Testis (tissue), 3 donors: ENCODE measurements around the gene SLC19A1. TPM values are rescaled to one million over a fixed set of nuclear protein-coding genes. Genes with fewer than 3 reads are reported as not detected.

Source experiments
- DNase-seq: peaks from one replicate; pipeline ENCODE4 v3.0.0-alpha.2; 2019
- H3K27ac ChIP-seq, 2 donors: fragments of 200-600 bp; sonication (generic); one replicate each; pipeline ENCODE4 v1.5.1; 2019
- H3K27me3 ChIP-seq: fragments of 200-600 bp; sonication (generic); one replicate; pipeline ENCODE4 v1.5.1; 2019
- H3K36me3 ChIP-seq: fragments of 200-600 bp; sonication (generic); one replicate; pipeline ENCODE4 v1.5.1; 2017; ENCODE audit warnings: low read depth; ENCODE audit errors: missing control alignments
- H3K4me1 ChIP-seq: fragments of 200-600 bp; sonication (generic); one replicate; pipeline ENCODE4 v1.5.1; 2019
- H3K4me3 ChIP-seq, 2 donors: fragments of 200-600 bp; sonication (generic); one replicate each; pipeline ENCODE4 v1.5.1; 2017 to 2019
- H3K9me3 ChIP-seq: fragments of 200-600 bp; sonication (generic); one replicate; pipeline ENCODE4 v1.5.1; 2017
- POLR2A ChIP-seq: fragments of 450-650 bp; IDR thresholded peaks from one replicate; pipeline ENCODE4 v1.6.1; 2017; ENCODE audit warnings: antibody characterized with exemption, mild to moderate bottlenecking, moderate library complexity
- WGBS, 2 donors: methylation state at CpG; one replicate each; pipeline ENCODE4 v1.1.5; 2018; 5-methylcytosine and 5-hydroxymethylcytosine counted together
- intact Hi-C: fragments of 100-400 bp; cut with DNase I; formaldehyde crosslinking; loops from one replicate; pipeline ENCODE4 v1.15.1; 2023; ENCODE audit warnings: low total_unique reads
- polyA plus RNA-seq: library from polyadenylated mRNA; stranded (reverse); fragments of 350-450 nt; fragmentation: Illumina TruSeq; extraction: RNeasy Lipid Tissue Mini Kit (QIAGEN cat#74804); gene quantifications from one replicate; pipeline ENCODE4 v1.2.3, GENCODE V29; 2014; ENCODE audit warnings: low read depth, low replicate concordance; ENCODE audit not compliant: insufficient read depth
- total RNA-seq, 2 donors: library from RNA; depleted of rRNA; stranded (reverse); fragments of >200 nt; gene quantifications; one replicate each; pipeline ENCODE4 v1.2.3, GENCODE V29; 2016
- TF ChIP-seq, protein P1 (sequence below), 3 experiments: fragments of 450-650 bp in 2 of 3; fragments of 200-600 bp in 1 of 3; sonication (generic) in 1 of 3; IDR thresholded peaks; one replicate each; pipeline ENCODE4 v1.5.1; 2016 to 2019; ENCODE audit warnings: antibody characterized with exemption in 3 of 3, mild to moderate bottlenecking in 2 of 3, moderate library complexity in 1 of 3

Gene SLC19A1
- total and polyA plus RNA-seq, 3 donors from 2014 or later: 5.5 to 17.4 (median 15.7) TPM

- Histone ChIP-seq H3K9me3 (no peaks in the 10 kb centered on the region), H3K4me3 (no peak overlapping the region), H3K36me3 (no peaks in the 10 kb centered on the region), H3K27ac (no peak overlapping the region), H3K27me3 (no peaks in the 10 kb centered on the region), H3K4me1 (peaks cover 2% of the 10 kb centered on the region)
- 93% methylated on average over 3 to 8 of the region's 9 CpGs for WGBS, 2 donors
- TF ChIP-seq, protein P1, sequence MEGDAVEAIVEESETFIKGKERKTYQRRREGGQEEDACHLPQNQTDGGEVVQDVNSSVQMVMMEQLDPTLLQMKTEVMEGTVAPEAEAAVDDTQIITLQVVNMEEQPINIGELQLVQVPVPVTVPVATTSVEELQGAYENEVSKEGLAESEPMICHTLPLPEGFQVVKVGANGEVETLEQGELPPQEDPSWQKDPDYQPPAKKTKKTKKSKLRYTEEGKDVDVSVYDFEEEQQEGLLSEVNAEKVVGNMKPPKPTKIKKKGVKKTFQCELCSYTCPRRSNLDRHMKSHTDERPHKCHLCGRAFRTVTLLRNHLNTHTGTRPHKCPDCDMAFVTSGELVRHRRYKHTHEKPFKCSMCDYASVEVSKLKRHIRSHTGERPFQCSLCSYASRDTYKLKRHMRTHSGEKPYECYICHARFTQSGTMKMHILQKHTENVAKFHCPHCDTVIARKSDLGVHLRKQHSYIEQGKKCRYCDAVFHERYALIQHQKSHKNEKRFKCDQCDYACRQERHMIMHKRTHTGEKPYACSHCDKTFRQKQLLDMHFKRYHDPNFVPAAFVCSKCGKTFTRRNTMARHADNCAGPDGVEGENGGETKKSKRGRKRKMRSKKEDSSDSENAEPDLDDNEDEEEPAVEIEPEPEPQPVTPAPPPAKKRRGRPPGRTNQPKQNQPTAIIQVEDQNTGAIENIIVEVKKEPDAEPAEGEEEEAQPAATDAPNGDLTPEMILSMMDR (IDR thresholded peaks at IDR 0.05): no peak
- no peak for TF ChIP-seq POLR2A
- DNase-seq: no peak
- intact Hi-C loops: no loop called here
Observed at GRCh38 chr21:45457832-45458172, 84.4 kb downstream of the SLC19A1 start.

DNA sequence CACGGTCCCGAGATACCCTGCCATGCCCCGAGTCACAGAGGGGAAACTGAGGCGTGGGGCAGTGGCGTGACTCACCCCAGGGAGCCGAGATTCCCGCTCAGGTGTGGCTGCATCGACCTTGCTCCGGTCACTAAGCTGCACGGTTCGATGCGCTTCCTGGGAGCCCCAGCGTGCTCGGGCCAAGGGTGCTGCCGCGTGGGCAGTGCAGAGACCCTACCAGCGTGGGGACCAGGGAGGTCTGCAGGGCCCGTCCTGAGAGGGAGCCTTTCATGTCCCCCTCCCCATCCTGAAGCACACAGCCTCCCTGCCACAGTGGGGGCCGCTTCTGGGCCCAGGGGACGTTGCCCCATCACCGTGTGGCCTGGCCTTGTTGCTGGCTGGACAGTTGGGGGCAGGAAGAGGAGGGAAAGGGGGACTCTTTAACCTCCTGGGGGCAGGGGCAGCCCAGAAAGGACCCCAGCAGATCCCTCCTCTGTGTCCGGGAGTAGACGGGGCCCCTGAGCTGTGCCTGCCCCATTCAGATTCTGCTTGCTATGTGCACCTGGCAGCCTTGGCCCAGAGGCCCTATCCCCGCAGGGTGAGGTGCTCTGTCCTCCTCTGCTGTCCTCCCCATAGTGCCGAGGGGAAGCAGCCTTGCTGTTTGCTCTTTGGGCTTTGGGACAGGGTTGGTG, 84.9 kb downstream of the SLC19A1 start:
- intact Hi-C loops: no loop called here
- no peak overlapping the region for H3K4me3 ChIP-seq
- H3K27ac ChIP-seq: no peak overlapping the region

DNA sequence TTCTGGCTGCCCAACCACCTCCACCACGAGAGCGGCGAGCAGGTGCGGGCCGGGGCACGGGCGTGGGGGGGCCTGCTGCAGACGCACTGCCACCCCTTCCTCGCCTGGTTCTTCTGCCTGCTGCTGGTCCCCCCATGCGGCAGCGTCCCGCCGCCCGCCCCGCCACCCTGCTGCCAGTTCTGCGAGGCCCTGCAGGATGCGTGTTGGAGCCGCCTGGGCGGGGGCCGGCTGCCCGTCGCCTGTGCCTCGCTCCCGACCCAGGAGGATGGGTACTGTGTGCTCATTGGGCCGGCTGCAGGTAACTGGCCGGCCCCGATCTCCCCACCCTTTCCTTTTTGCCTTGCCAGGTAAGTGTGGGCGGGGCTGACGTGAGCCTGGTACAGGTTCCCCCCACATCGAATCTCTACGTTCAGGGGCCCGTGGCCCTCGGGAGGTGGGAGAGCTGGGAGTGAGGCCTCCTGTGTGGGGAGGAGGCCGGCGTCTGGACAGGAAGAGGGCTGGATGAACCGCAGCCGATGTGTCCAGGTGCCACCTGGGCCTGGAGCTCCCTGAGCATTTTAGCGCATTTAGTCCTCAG, 85.6 kb downstream of the SLC19A1 start:
- peaks cover 2% of the 10 kb centered on the region for H3K4me1 ChIP-seq
- WGBS, 2 donors: 87 to 93% methylated on average over 6 to 37 of the region's 38 CpGs
- TF ChIP-seq, protein P1 (IDR thresholded peaks at IDR 0.05): no peak
- no peak for TF ChIP-seq POLR2A
- DNase-seq: no peak
- no peak overlapping the region for H3K27ac ChIP-seq
- H3K9me3 ChIP-seq: no peaks in the 10 kb centered on the region
- H3K4me3 ChIP-seq: no peak overlapping the region
- intact Hi-C loops: no loop called here
- H3K36me3 ChIP-seq: no peaks in the 10 kb centered on the region
- H3K27me3 ChIP-seq: no peaks in the 10 kb centered on the region

More for the DNA sequence above, 84.9 kb downstream of the SLC19A1 start:
- DNase-seq: no peak
- H3K36me3 ChIP-seq: no peaks in the 10 kb centered on the region
- TF ChIP-seq POLR2A: no peak
- TF ChIP-seq, protein P1 (IDR thresholded peaks at IDR 0.05): no peak
- H3K4me1 ChIP-seq: peaks cover 2% of the 10 kb centered on the region
- H3K9me3 ChIP-seq: no peaks in the 10 kb centered on the region
- H3K27me3 ChIP-seq: no peaks in the 10 kb centered on the region
- 94 to 96% methylated on average over 13 to 25 of the region's 25 CpGs for WGBS, 2 donors

- no peaks in the 10 kb centered on the region for H3K36me3 ChIP-seq
- H3K4me3 ChIP-seq: no peak overlapping the region
- H3K4me1 ChIP-seq: peaks cover 2% of the 10 kb centered on the region
- H3K9me3 ChIP-seq: no peaks in the 10 kb centered on the region
- no peak overlapping the region for H3K27ac ChIP-seq
- 79 to 88% methylated on average over 10 to 47 of the region's 47 CpGs for WGBS, 2 donors
- intact Hi-C loops: no loop called here
- DNase-seq: no peak
- no peak for TF ChIP-seq POLR2A
- TF ChIP-seq, protein P1 (IDR thresholded peaks at IDR 0.05): no peak
- no peaks in the 10 kb centered on the region for H3K27me3 ChIP-seq
Observed at GRCh38 chr21:45455674-45456583, 86.3 kb downstream of the SLC19A1 start.
